Osteocyte (in vitro differentiated cells): ENCODE data around the gene GCA. TPM values are rescaled to one million over a fixed set of nuclear protein-coding genes. Genes with fewer than 3 reads are reported as not detected.

ENCODE experiments used
- DNase-seq: peaks from one replicate; pipeline ENCODE4 v3.0.0; 2021; ENCODE audit warnings: mixed read lengths; ENCODE audit not compliant: unreplicated experiment; ENCODE audit errors: extremely low spot score
- H3K27ac Mint-ChIP-seq: one replicate; pipeline ENCODE4 v1.8.0; 2021; ENCODE audit warnings: mild to moderate bottlenecking, mixed read lengths; ENCODE audit not compliant: unreplicated experiment
- H3K27me3 Mint-ChIP-seq: one replicate; pipeline ENCODE4 v1.8.0; 2021; ENCODE audit warnings: mixed read lengths; ENCODE audit not compliant: unreplicated experiment
- H3K36me3 Mint-ChIP-seq: one replicate; pipeline ENCODE4 v1.8.0; 2021; ENCODE audit warnings: mixed read lengths; ENCODE audit not compliant: unreplicated experiment
- H3K4me1 Mint-ChIP-seq: one replicate; pipeline ENCODE4 v1.8.0; 2021; ENCODE audit warnings: mixed read lengths; ENCODE audit not compliant: unreplicated experiment
- H3K4me3 Mint-ChIP-seq: one replicate; pipeline ENCODE4 v1.8.0; 2021; ENCODE audit warnings: mild to moderate bottlenecking, moderate library complexity, mixed read lengths; ENCODE audit not compliant: unreplicated experiment
- H3K9me3 Mint-ChIP-seq: one replicate; pipeline ENCODE4 v1.8.0; 2021; ENCODE audit warnings: mixed read lengths; ENCODE audit not compliant: unreplicated experiment
- total RNA-seq: library from RNA; stranded (reverse); gene quantifications from 2 replicates; pipeline ENCODE4 v1.2.1, GENCODE V29; 2021
- TF ChIP-seq, protein P1 (sequence below): fragments of 200-600 bp; sonication (generic); IDR thresholded peaks from 2 replicates; pipeline ENCODE4 v1.5.0; 2021; ENCODE audit warnings: antibody characterized with exemption, mild to moderate bottlenecking, moderate library complexity

GCA gene
- total RNA-seq, 1 donor from 2014 or later, result 4.0 TPM

DNA sequence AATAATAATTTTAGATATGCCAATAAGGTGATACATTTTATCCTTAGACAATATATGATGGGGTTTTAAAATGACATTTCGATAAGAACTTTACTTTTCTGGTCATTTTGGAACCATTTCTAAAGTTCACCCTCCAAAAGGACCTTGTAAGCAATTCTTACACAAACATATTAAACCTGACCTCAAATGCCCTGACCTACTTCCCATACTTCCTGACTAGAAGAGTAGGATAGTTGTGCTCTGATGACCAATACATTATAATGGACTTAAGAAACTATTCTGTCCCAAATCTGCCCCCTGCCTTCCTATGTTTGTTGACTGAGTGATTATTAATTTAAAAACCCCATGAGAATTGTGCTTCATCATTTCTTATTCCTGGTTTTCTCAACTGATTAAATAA lies 24.6 kb downstream of the GCA start:
- TF ChIP-seq, protein P1, sequence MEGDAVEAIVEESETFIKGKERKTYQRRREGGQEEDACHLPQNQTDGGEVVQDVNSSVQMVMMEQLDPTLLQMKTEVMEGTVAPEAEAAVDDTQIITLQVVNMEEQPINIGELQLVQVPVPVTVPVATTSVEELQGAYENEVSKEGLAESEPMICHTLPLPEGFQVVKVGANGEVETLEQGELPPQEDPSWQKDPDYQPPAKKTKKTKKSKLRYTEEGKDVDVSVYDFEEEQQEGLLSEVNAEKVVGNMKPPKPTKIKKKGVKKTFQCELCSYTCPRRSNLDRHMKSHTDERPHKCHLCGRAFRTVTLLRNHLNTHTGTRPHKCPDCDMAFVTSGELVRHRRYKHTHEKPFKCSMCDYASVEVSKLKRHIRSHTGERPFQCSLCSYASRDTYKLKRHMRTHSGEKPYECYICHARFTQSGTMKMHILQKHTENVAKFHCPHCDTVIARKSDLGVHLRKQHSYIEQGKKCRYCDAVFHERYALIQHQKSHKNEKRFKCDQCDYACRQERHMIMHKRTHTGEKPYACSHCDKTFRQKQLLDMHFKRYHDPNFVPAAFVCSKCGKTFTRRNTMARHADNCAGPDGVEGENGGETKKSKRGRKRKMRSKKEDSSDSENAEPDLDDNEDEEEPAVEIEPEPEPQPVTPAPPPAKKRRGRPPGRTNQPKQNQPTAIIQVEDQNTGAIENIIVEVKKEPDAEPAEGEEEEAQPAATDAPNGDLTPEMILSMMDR, result no peak
- H3K4me1 Mint-ChIP-seq, result peaks cover 2% of the 10 kb centered on the region
- H3K36me3 Mint-ChIP-seq, result no peaks in the 10 kb centered on the region
- no peak overlapping the region for H3K27ac Mint-ChIP-seq
- H3K4me3 Mint-ChIP-seq, result no peak overlapping the region
- DNase-seq, result no peak
- H3K27me3 Mint-ChIP-seq, result peaks cover 5% of the 10 kb centered on the region
- H3K9me3 Mint-ChIP-seq, result no peaks in the 10 kb centered on the region

DNA sequence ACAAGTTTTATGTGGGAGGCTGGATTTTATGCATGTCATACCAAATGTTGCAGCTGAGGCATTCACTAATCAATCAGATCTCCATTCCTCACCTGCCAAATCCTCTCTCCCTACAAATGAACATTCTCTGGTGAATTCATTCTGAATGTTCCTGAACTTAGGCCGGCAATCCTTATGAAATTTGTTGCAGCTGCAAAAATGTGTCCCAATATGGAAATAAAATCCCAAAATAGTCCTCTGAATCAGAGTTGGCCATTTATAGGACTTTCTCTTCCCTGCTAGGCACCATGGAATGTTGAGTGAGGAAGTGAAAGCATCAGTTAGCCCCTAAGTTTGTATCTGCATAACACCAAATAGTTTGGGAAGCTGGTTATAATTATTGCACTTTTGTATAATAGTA lies 25.6 kb downstream of the GCA start:
- no peak overlapping the region for H3K4me3 Mint-ChIP-seq
- H3K4me1 Mint-ChIP-seq, result peaks cover 2% of the 10 kb centered on the region
- no peak overlapping the region for H3K27ac Mint-ChIP-seq
- TF ChIP-seq, protein P1, result no peak
- no peaks in the 10 kb centered on the region for H3K9me3 Mint-ChIP-seq
- H3K27me3 Mint-ChIP-seq, result peaks cover 5% of the 10 kb centered on the region
- DNase-seq, result no peak
- no peaks in the 10 kb centered on the region for H3K36me3 Mint-ChIP-seq

DNA sequence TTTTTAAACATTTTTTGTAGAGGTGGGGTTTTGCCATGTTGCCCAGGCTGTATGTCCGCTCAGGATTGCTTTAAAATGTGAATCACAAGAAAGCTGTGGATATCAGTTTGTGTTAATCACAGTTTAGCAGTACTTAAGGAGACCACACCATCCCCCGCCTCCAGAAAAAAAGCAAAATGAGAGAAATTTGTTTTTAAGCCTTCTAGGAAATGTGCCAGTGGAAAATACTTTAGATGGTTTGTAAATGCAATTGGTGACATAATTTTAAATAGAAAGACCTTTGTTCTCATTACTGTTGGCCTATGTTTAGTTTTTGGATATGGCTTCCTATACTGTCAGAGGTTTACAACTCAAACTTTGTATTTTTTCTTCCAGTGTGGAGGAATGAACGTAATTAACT lies 27.0 kb downstream of the GCA start:
- Mint-ChIP-seq H3K4me1 (peaks cover 2% of the 10 kb centered on the region), H3K36me3 (no peaks in the 10 kb centered on the region), H3K9me3 (no peaks in the 10 kb centered on the region), H3K27ac (no peak overlapping the region), H3K27me3 (peaks cover 11% of the 10 kb centered on the region), H3K4me3 (no peak overlapping the region)
- TF ChIP-seq, protein P1, result no peak
- DNase-seq, result no peak

DNA sequence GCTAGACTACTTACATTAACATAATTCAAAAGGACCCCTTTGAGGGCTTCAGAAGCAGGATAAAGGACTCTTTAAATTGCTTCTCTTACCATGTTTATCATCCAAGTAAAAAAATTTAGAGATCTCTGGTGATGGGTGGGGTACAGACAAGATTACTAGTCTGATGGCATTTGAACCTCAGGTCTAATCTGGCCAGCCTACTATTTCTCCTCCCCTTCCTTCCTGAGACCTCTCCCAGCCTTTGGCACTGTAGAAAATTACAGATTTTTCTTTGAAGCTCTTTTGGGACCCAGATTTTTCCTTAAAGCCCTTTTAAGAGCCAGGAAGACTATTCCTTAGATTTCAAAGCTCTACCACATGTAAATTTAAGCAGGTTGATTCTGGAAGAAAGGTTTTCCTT lies 28.9 kb downstream of the GCA start:
- no peak overlapping the region for H3K4me3 Mint-ChIP-seq
- H3K4me1 Mint-ChIP-seq, result peaks cover 2% of the 10 kb centered on the region
- no peaks in the 10 kb centered on the region for H3K36me3 Mint-ChIP-seq
- peaks cover 16% of the 10 kb centered on the region for H3K27me3 Mint-ChIP-seq
- TF ChIP-seq, protein P1, result no peak
- no peaks in the 10 kb centered on the region for H3K9me3 Mint-ChIP-seq
- H3K27ac Mint-ChIP-seq, result no peak overlapping the region
- DNase-seq, result no peak

DNA sequence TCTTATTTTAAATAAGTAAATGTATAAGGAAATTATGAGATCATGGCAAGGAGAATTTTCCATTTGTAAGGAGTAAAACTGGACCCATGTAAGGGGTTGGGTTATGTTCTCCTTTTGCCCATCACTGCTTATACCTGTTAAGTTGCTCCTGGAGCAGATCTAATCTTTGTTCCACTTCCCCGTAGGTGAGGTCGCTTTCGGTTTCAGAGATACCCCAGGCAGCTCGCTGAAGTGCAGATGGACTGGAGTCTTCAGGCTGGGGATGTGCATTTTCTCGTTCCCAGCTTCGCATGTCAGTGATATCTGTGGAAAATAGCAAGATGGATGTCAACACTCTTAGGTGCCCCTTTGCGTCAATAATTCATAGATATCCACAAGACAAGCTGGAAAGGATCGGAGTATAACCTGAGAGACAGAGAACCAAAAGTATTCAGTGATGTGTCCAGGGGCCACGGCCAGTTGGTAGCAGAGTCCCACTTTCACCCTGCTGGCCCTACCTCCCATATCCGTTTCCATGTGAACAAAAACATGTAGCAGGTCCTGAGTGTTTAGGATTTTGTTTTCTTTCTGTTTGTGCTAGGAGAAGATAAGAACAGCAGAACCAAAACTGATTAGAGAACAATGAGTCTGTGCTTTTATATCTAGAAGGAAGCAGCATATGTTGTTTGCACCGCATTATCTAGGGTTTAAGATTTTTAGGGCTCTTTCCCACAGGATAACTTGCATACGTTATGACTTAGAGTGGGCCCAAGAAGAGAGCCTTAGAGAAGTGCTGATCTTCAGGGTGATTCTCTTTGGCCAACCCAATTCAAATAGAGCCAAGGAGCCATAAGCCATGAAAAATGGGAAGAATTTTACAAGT lies 36.0 kb downstream of the GCA start:
- H3K36me3 Mint-ChIP-seq, result no peaks in the 10 kb centered on the region

More for the DNA sequence above, 36.0 kb downstream of the GCA start:
- TF ChIP-seq, protein P1, result no peak
- DNase-seq, result no peak
- Mint-ChIP-seq H3K27me3 (peaks cover 21% of the 10 kb centered on the region), H3K9me3 (no peaks in the 10 kb centered on the region), H3K4me3 (no peak overlapping the region), H3K4me1 (no peaks in the 10 kb centered on the region), H3K27ac (no peak overlapping the region)
